Karpas-422 (cell line): ENCODE data around the gene UBE2K. TPM values are rescaled to one million over a fixed set of nuclear protein-coding genes. Genes with fewer than 3 reads are reported as not detected.
A peak's percentile ranks its signal among the peaks of the same experiment; 100 is the strongest.
"Not testable (repeated sequence)": the region's sequence is repeated elsewhere in the genome, so short reads cannot be mapped to it uniquely, and the experiment has no call there.

Experiments used
- DNase-seq: peaks from one replicate; pipeline ENCODE4 v3.0.0-alpha.2; 2015
- H2AFZ ChIP-seq: fragments of 200-600 bp; sonication (generic); 2 replicates; pipeline ENCODE4 v1.6.1; 2014; ENCODE audit warnings: antibody characterized with exemption, low read length, mixed read lengths
- H3K27ac ChIP-seq: fragments of 200-600 bp; sonication (generic); 2 replicates; pipeline ENCODE4 v1.5.1; 2014; ENCODE audit warnings: mild to moderate bottlenecking, low read length, moderate library complexity
- H3K27me3 ChIP-seq: fragments of 200-600 bp; sonication (generic); 2 replicates; pipeline ENCODE4 v1.6.1; 2014; ENCODE audit warnings: low read length, mixed read lengths
- H3K36me3 ChIP-seq: fragments of 200-600 bp; sonication (generic); 2 replicates; pipeline ENCODE4 v1.6.1; 2014; ENCODE audit warnings: low read length, mixed read lengths; ENCODE audit not compliant: insufficient read depth
- H3K4me1 ChIP-seq: fragments of 200-600 bp; sonication (generic); 2 replicates; pipeline ENCODE4 v1.6.1; 2014; ENCODE audit warnings: mild to moderate bottlenecking, low read length, mixed read lengths
- H3K4me2 ChIP-seq: fragments of 200-600 bp; sonication (generic); 2 replicates; pipeline ENCODE4 v1.6.1; 2014; ENCODE audit warnings: low read length, low read depth, mild to moderate bottlenecking; ENCODE audit not compliant: poor library complexity, severe bottlenecking
- H3K4me3 ChIP-seq: fragments of 200-600 bp; sonication (generic); 2 replicates; pipeline ENCODE4 v1.5.1; 2014; ENCODE audit warnings: mild to moderate bottlenecking, antibody characterized with exemption, low read length, mixed read lengths
- H3K79me2 ChIP-seq: fragments of 200-600 bp; sonication (generic); 2 replicates; pipeline ENCODE4 v1.6.1; 2014; ENCODE audit warnings: mild to moderate bottlenecking, low read length, mixed read lengths
- H3K9ac ChIP-seq: fragments of 200-600 bp; sonication (generic); 2 replicates; pipeline ENCODE4 v1.6.0; 2014; ENCODE audit warnings: low read length
- H3K9me2 ChIP-seq: fragments of 200-600 bp; sonication (generic), shearing (Covaris generic); replicated peaks from 2 replicates; pipeline ENCODE4 v1.6.0; 2014; ENCODE audit warnings: mild to moderate bottlenecking, low read length, moderate library complexity; ENCODE audit not compliant: insufficient read depth
- H3K9me3 ChIP-seq: fragments of 300-700, 200-600 bp; sonication (generic); 2 replicates; pipeline ENCODE4 v1.6.1; 2014; ENCODE audit warnings: low read length, mixed read lengths
- H4K20me1 ChIP-seq: fragments of 200-600 bp; sonication (generic); 2 replicates; pipeline ENCODE4 v1.6.1; 2014; ENCODE audit warnings: mild to moderate bottlenecking, antibody characterized with exemption, low read length, low read depth; ENCODE audit not compliant: insufficient read depth
- total RNA-seq: library from RNA; depleted of rRNA; stranded (reverse); fragments of >200 nt; shearing (Covaris generic); gene quantifications from 2 replicates; pipeline ENCODE4 v1.2.3, GENCODE V29; 2014; ENCODE audit warnings: low replicate concordance

Gene UBE2K
- total RNA-seq, 1 experiment from 2014 or later = 35.8 TPM

- peaks cover 69% of the 10 kb centered on the region for H3K79me2 ChIP-seq
- H3K4me3 ChIP-seq = peak overlapping the region; percentile 88
- peaks cover 29% of the 10 kb centered on the region for H3K4me1 ChIP-seq
- H3K9me3 ChIP-seq = no peaks in the 10 kb centered on the region
- no peaks in the 10 kb centered on the region for H3K27me3 ChIP-seq
- H3K4me2 ChIP-seq = peak overlapping the region; percentile 96
- H3K27ac ChIP-seq = peak overlapping the region; percentile 38; the same call in 1 of the 2 replicates
- H3K9me2 ChIP-seq = no peaks in the 10 kb centered on the region
- peak; percentile 49 for DNase-seq
- peaks cover 28% of the 10 kb centered on the region; the same call in 1 of the 2 replicates for H4K20me1 ChIP-seq
- peak overlapping the region; percentile 89 for H3K9ac ChIP-seq
- H2AFZ ChIP-seq = no peak overlapping the region
- peaks cover 11% of the 10 kb centered on the region for H3K36me3 ChIP-seq
These were observed 1.9 kb downstream of the UBE2K start for GRCh38 chr4:39699687-39700409.

- Histone ChIP-seq H3K27me3 (no peaks in the 10 kb centered on the region), H3K4me3 (peak overlapping the region; percentile 88), H3K9me3 (no peaks in the 10 kb centered on the region), H2AFZ (no peak overlapping the region), H3K4me1 (peaks cover 29% of the 10 kb centered on the region), H4K20me1 (peaks cover 32% of the 10 kb centered on the region; the same call in 1 of the 2 replicates), H3K9me2 (no peaks in the 10 kb centered on the region), H3K4me2 (peak overlapping the region; percentile 96), H3K36me3 (peaks cover 11% of the 10 kb centered on the region), H3K9ac (no peak overlapping the region), H3K79me2 (peaks cover 76% of the 10 kb centered on the region), H3K27ac (no peak overlapping the region)
- peak; percentile 37 for DNase-seq
These were observed 2.6 kb downstream of the UBE2K start for GRCh38 chr4:39700554-39700953.

DNA sequence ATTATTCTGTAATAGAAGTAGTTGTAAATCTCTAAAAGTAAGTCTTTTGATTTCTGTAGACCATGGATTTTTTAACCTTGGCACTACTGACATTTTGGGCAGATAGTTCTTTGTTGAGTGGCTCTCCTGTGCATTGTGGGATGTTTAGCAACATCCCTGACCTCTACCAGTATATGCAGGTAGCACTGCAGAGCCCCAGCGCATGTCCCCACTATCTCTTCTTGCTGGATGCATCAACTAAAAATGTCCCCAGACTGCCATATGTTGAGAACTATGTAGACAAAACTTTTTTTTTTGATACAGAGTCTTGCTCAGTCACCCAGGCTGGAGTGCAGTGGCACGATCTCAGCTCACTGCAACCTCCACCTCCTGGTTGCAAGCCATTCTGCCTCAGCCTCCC lies 4.8 kb downstream of the UBE2K start:
- Histone ChIP-seq H3K4me2 (no peak overlapping the region), H3K4me3 (no peak overlapping the region), H3K27me3 (no peaks in the 10 kb centered on the region), H3K27ac (no peak overlapping the region), H3K36me3 (peaks cover 15% of the 10 kb centered on the region), H2AFZ (no peak overlapping the region), H3K9me2 (no peaks in the 10 kb centered on the region), H3K79me2 (peaks cover 96% of the 10 kb centered on the region), H3K4me1 (peaks cover 18% of the 10 kb centered on the region), H3K9ac (no peak overlapping the region), H3K9me3 (no peaks in the 10 kb centered on the region), H4K20me1 (peaks cover 46% of the 10 kb centered on the region; the same call in 1 of the 2 replicates)
- DNase-seq = no peak

DNA sequence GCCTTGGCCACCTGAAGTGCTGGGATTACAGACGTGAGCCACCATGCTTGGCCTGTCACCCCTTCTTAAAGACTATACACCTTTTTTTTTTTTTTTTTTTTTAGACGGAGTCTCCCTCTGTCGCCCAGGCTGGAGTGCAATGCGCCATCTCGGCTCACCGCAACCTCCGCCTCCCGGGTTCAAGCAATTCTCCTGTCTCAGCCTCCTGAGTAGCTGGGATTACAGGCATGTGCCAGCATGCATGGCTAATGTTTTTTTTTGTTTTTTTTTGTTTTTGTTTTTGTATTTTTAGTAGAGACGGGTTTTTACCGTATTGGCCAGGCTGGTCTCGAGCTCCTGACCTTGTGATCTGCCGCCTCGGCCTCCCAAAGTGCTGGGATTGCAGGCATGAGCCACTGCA lies 6.9 kb downstream of the UBE2K start:
- not testable (repeated sequence) for H3K9me3 ChIP-seq, H3K27ac ChIP-seq, H2AFZ ChIP-seq, H3K27me3 ChIP-seq, H3K9ac ChIP-seq, H3K9me2 ChIP-seq, H3K4me3 ChIP-seq, DNase-seq, H3K4me2 ChIP-seq
- Histone ChIP-seq H4K20me1 (peaks cover 40% of the 10 kb centered on the region; the same call in 1 of the 2 replicates), H3K4me1 (peaks cover 29% of the 10 kb centered on the region), H3K36me3 (peaks cover 10% of the 10 kb centered on the region), H3K79me2 (peaks cover 99% of the 10 kb centered on the region)

DNA sequence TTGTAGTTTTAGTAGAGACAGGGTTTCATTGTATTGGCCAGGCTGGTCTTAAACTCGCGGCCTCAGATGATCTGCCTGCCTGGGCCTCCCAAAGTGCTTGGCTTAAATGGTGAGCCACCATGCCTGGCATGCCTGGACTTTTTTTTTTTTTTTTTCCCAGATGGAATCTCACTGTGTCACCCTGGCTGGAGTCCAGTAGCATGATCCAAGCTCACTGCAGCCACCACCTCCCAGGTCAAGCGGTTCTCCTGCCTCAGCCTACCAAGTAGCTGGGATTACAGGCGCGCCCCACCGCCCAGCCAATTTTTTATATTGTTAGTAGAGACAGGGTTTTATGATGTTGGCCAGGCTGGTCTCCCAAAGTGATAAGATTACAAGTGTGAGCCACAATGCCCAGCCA lies 8.4 kb downstream of the UBE2K start:
- Histone ChIP-seq H3K9me3 (no peaks in the 10 kb centered on the region), H3K9ac (no peak overlapping the region), H3K27ac (no peak overlapping the region), H3K27me3 (no peaks in the 10 kb centered on the region), H3K4me1 (peaks cover 25% of the 10 kb centered on the region), H3K4me2 (no peak overlapping the region), H3K79me2 (peaks cover 99% of the 10 kb centered on the region), H3K9me2 (no peaks in the 10 kb centered on the region), H3K4me3 (no peak overlapping the region), H2AFZ (no peak overlapping the region), H3K36me3 (peaks cover 8% of the 10 kb centered on the region), H4K20me1 (peaks cover 29% of the 10 kb centered on the region)
- DNase-seq = no peak

DNA sequence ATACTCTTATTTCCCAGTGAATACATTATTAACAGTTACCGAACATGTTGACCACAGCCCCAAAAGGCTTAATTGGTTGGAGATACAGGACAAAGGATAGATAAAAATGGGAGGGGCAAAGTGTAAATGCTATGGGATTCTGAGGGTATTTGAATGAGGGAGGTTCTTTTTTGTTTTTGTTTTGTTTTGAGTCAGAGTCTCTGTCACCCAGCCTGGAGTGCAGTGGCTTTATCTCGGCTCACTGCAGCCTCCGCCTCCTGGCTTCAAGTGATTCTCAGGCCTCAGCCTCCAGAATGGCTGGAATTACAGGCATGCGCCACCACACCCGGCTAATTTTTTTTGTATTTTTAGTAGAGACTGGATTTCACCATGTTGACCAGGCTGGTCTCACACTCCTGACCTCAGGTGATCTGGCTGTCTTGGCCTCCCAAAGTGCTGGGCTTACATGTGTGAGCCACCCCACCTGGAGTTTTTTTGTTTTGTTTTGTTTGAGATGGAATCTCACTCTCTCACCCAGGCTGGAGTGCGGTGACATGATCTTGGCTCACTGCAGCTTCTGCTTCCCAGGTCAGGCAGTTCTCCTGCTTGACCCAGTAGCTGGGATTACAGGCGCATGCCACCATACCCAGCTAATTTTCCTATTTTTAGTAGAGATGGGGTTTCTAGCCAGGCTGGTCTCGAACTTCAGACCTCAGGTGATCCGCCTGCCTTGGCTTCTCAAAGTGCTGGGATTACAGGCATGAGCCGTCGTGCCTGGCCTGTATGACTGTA lies 9.0 kb downstream of the UBE2K start:
- Histone ChIP-seq H3K27me3 (no peaks in the 10 kb centered on the region), H4K20me1 (peaks cover 31% of the 10 kb centered on the region), H3K4me3 (no peak overlapping the region), H3K9ac (no peak overlapping the region), H3K27ac (no peak overlapping the region), H3K36me3 (peaks cover 4% of the 10 kb centered on the region; the same call in 1 of the 2 replicates), H2AFZ (no peak overlapping the region), H3K79me2 (peaks cover 99% of the 10 kb centered on the region), H3K4me2 (no peak overlapping the region), H3K4me1 (peaks cover 25% of the 10 kb centered on the region), H3K9me3 (no peaks in the 10 kb centered on the region), H3K9me2 (no peaks in the 10 kb centered on the region)
- no peak for DNase-seq

- Histone ChIP-seq H2AFZ (no peak overlapping the region), H4K20me1 (peaks cover 29% of the 10 kb centered on the region), H3K9me2 (no peaks in the 10 kb centered on the region), H3K9me3 (no peaks in the 10 kb centered on the region), H3K27ac (peak overlapping the region; percentile 53), H3K79me2 (peaks cover 97% of the 10 kb centered on the region), H3K27me3 (no peaks in the 10 kb centered on the region), H3K9ac (no peak overlapping the region), H3K36me3 (peaks cover 4% of the 10 kb centered on the region; the same call in 1 of the 2 replicates), H3K4me3 (no peak overlapping the region), H3K4me2 (no peak overlapping the region), H3K4me1 (peaks cover 38% of the 10 kb centered on the region)
- DNase-seq = no peak
These were observed 12.4 kb downstream of the UBE2K start for GRCh38 chr4:39710098-39710896.
